Neural cell (in vitro differentiated cells): ENCODE data around the gene UMAD1.

Experiments used
- POLR2AphosphoS5 ChIP-seq: IDR thresholded peaks from 2 replicates; pipeline ENCODE4 v1.6.1; 2012
- TF ChIP-seq, protein P1 (sequence below): fragments of 450-650 bp; IDR thresholded peaks from 2 replicates; pipeline ENCODE4 v1.5.1; 2014; ENCODE audit warnings: antibody characterized with exemption, mild to moderate bottlenecking, moderate library complexity; ENCODE audit not compliant: poor library complexity, severe bottlenecking
- TF ChIP-seq, protein P2 (sequence below): IDR thresholded peaks from 2 replicates; pipeline ENCODE4 v1.6.1; 2012; ENCODE audit warnings: borderline replicate concordance

DNA sequence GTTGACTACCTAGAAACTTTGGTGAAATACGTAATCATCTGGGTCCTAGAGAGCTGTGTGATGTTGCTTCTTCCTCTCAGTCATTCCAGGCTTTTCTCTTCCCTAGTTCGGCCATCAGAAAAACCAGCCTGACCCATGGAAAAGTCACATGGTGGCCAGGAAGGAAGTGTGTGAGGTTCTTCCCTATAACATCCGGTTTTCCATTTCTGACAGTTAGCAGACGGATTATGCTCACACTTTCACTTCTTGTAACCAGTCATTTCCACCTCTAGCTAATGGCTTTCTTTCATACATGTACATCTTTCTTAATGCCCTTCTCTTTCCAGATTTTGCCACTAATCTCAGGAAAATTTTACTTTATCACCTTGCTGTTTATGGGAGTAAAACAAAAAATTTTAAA, 218.0 kb downstream of the UMAD1 start:
- TF ChIP-seq, protein P1, sequence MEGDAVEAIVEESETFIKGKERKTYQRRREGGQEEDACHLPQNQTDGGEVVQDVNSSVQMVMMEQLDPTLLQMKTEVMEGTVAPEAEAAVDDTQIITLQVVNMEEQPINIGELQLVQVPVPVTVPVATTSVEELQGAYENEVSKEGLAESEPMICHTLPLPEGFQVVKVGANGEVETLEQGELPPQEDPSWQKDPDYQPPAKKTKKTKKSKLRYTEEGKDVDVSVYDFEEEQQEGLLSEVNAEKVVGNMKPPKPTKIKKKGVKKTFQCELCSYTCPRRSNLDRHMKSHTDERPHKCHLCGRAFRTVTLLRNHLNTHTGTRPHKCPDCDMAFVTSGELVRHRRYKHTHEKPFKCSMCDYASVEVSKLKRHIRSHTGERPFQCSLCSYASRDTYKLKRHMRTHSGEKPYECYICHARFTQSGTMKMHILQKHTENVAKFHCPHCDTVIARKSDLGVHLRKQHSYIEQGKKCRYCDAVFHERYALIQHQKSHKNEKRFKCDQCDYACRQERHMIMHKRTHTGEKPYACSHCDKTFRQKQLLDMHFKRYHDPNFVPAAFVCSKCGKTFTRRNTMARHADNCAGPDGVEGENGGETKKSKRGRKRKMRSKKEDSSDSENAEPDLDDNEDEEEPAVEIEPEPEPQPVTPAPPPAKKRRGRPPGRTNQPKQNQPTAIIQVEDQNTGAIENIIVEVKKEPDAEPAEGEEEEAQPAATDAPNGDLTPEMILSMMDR = no peak
- no peak for TF ChIP-seq POLR2AphosphoS5
- TF ChIP-seq, protein P2, sequence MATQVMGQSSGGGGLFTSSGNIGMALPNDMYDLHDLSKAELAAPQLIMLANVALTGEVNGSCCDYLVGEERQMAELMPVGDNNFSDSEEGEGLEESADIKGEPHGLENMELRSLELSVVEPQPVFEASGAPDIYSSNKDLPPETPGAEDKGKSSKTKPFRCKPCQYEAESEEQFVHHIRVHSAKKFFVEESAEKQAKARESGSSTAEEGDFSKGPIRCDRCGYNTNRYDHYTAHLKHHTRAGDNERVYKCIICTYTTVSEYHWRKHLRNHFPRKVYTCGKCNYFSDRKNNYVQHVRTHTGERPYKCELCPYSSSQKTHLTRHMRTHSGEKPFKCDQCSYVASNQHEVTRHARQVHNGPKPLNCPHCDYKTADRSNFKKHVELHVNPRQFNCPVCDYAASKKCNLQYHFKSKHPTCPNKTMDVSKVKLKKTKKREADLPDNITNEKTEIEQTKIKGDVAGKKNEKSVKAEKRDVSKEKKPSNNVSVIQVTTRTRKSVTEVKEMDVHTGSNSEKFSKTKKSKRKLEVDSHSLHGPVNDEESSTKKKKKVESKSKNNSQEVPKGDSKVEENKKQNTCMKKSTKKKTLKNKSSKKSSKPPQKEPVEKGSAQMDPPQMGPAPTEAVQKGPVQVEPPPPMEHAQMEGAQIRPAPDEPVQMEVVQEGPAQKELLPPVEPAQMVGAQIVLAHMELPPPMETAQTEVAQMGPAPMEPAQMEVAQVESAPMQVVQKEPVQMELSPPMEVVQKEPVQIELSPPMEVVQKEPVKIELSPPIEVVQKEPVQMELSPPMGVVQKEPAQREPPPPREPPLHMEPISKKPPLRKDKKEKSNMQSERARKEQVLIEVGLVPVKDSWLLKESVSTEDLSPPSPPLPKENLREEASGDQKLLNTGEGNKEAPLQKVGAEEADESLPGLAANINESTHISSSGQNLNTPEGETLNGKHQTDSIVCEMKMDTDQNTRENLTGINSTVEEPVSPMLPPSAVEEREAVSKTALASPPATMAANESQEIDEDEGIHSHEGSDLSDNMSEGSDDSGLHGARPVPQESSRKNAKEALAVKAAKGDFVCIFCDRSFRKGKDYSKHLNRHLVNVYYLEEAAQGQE = no peak
